Mucosa of stomach (tissue), 1 donor: Measurements from ENCODE around the gene KLHDC8A.
"Not testable (repeated sequence)": the region's sequence is repeated elsewhere in the genome, so short reads cannot be mapped to it uniquely, and the experiment has no call there.

Source experiments
- H3K27me3 ChIP-seq: one replicate; pipeline ENCODE4 v1.7.0; 2013; ENCODE audit warnings: mild to moderate bottlenecking, low read length; ENCODE audit not compliant: control insufficient read depth, insufficient read depth
- H3K36me3 ChIP-seq: one replicate; pipeline ENCODE4 v1.7.0; 2013; ENCODE audit warnings: low read length; ENCODE audit not compliant: control insufficient read depth, insufficient read depth
- H3K4me1 ChIP-seq: one replicate; pipeline ENCODE4 v1.7.0; 2013; ENCODE audit warnings: mild to moderate bottlenecking, low read length; ENCODE audit not compliant: control insufficient read depth, insufficient read depth
- H3K4me3 ChIP-seq: one replicate; pipeline ENCODE4 v1.7.0; 2013; ENCODE audit warnings: low read length
- H3K9ac ChIP-seq: one replicate; pipeline ENCODE4 v1.7.0; 2013; ENCODE audit warnings: mild to moderate bottlenecking, low read length, moderate library complexity
- H3K9me3 ChIP-seq: one replicate; pipeline ENCODE4 v1.7.0; 2013; ENCODE audit warnings: mild to moderate bottlenecking, low read length, moderate library complexity; ENCODE audit not compliant: control insufficient read depth
- donor health status: Pancreatic carcinoma.

The KLHDC8A gene, protein sequence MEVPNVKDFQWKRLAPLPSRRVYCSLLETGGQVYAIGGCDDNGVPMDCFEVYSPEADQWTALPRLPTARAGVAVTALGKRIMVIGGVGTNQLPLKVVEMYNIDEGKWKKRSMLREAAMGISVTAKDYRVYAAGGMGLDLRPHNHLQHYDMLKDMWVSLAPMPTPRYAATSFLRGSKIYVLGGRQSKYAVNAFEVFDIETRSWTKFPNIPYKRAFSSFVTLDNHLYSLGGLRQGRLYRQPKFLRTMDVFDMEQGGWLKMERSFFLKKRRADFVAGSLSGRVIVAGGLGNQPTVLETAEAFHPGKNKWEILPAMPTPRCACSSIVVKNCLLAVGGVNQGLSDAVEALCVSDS

GRCh38 chr1:205356440-205357139 is at the start of gene KLHDC8A:
KLHDC8A (minus strand) TSS chr1:205356922; CDS start chr1:205343604, 13,318 bp downstream.
- no peaks in the 10 kb centered on the region for H3K9me3 ChIP-seq
- no peak within 1 kb of the TSS for H3K4me3 ChIP-seq
- H3K9ac ChIP-seq: no peak within 1 kb of the TSS

GRCh38 chr1:205406252-205406651 is 49.5 kb upstream of the KLHDC8A start:
- not testable (repeated sequence) for H3K9me3 ChIP-seq, H3K27me3 ChIP-seq, H3K4me3 ChIP-seq, H3K9ac ChIP-seq, H3K36me3 ChIP-seq, H3K4me1 ChIP-seq

More at GRCh38 chr1:205356440-205357139, at the start of gene KLHDC8A:
- H3K4me1 ChIP-seq: peaks cover 39% of the 10 kb centered on the region
- no peaks in the 10 kb centered on the region for H3K27me3 ChIP-seq
- no peaks in the 10 kb centered on the region for H3K36me3 ChIP-seq

DNA sequence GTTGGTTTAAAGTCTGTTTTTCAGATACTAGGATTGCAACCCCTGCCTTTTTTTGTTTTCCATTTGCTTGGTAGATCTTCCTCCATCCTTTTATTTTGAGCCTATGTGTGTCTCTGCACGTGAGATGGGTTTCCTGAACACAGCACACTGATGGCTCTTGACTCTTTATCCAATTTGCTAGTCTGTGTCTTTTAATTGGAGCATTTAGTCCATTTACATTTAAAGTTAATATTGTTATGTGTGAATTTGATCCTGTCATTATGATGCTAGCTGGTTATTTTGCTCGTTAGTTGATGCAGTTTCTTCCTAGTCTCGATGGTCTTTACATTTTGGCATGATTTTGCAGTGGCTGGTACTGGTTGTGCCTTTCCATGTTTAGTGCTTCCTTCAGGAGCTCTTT is 47.8 kb upstream of the KLHDC8A start:
- H3K27me3 ChIP-seq, H3K9me3 ChIP-seq, H3K4me3 ChIP-seq, H3K36me3 ChIP-seq, H3K9ac ChIP-seq, H3K4me1 ChIP-seq: not testable (repeated sequence)

DNA sequence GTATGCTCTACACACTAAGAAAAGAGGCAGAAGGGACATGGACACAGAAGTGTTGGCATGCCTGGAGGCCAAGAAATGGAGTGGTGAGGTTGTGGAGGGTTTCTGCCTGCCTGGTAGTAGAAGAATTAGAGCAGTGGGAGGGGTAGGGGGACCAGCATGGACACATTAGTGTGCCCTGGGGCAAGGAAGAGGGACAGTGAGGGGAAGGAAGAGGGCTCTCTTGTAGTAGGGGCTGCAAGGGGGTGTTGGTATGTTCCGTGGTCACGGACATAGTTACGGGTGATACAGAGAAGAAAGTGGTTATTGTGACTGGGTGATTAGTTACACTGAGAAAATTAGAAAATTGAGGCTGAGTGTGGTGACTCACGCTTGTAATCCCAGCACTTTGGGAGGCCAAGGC is 41.9 kb upstream of the KLHDC8A start:
- Histone ChIP-seq H3K4me1 (no peaks in the 10 kb centered on the region), H3K4me3 (no peak overlapping the region), H3K27me3 (peaks cover 3% of the 10 kb centered on the region), H3K36me3 (no peaks in the 10 kb centered on the region), H3K9ac (no peak overlapping the region), H3K9me3 (no peaks in the 10 kb centered on the region)

DNA sequence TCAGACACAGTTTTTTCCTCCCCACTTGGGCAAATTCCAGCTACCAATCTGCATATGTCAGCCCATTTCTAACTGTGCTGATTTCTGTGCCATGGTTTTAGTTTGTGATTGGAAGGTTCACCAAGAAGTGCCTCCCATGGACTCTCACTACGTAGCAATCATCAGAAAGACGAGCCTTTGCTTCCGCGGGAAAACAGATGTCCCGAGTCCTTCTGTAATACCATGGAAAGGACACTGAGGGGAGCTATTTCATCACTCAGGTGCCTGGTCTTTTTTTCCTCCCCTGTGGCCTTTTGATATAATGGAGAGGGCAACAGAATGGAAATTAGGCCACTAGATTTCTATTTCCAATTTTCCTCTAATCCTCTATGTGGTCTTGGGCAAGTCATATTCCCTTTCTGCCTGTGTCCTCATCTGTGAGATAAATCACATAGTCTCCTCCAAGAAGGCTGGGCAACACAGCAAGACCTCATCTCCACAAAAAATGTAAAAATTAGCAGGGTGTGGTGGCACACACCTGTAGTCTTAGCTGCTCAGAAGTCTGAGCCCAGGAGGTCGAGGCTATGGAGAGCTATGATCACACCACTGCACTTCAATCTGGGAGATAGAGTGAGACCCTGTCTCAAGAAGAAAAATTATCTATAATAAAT is 40.4 kb upstream of the KLHDC8A start:
- no peaks in the 10 kb centered on the region for H3K9me3 ChIP-seq
- no peaks in the 10 kb centered on the region for H3K36me3 ChIP-seq
- no peak overlapping the region for H3K4me3 ChIP-seq
- no peaks in the 10 kb centered on the region for H3K4me1 ChIP-seq
- H3K27me3 ChIP-seq: peaks cover 3% of the 10 kb centered on the region
- H3K9ac ChIP-seq: no peak overlapping the region

DNA sequence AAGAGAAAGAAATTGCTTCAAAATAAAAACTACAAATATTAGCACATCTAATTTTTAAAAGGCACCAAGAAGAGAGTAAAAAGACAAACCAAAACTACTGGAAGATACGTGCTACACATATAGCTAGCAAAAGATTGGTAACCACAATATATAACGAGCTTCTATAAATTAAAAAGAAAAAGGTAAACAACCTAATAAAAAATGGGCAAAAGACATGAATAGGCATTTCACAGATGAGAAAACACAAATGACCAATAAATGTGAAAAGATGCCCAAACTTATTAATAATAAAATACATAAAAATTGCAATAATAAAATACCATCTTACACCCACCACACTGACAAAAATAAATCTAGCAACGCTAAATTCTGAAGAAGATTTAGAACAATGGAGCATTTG is 38.9 kb upstream of the KLHDC8A start:
- Histone ChIP-seq H3K27me3 (peaks cover 3% of the 10 kb centered on the region), H3K4me3 (no peak overlapping the region), H3K9ac (no peak overlapping the region), H3K9me3 (no peaks in the 10 kb centered on the region), H3K4me1 (no peaks in the 10 kb centered on the region), H3K36me3 (no peaks in the 10 kb centered on the region)

- no peaks in the 10 kb centered on the region for H3K9me3 ChIP-seq
- peaks cover 3% of the 10 kb centered on the region for H3K27me3 ChIP-seq
- H3K4me1 ChIP-seq: no peaks in the 10 kb centered on the region
- H3K36me3 ChIP-seq: no peaks in the 10 kb centered on the region
- no peak overlapping the region for H3K4me3 ChIP-seq
- no peak overlapping the region for H3K9ac ChIP-seq
Measured at GRCh38 chr1:205392650-205393049, 35.9 kb upstream of the KLHDC8A start.

GRCh38 chr1:205391386-205391785 is 34.7 kb upstream of the KLHDC8A start:
- no peak overlapping the region for H3K9ac ChIP-seq
- H3K36me3 ChIP-seq: no peaks in the 10 kb centered on the region
- H3K9me3 ChIP-seq: no peaks in the 10 kb centered on the region
- H3K4me1 ChIP-seq: no peaks in the 10 kb centered on the region
- H3K4me3 ChIP-seq: no peak overlapping the region
- H3K27me3 ChIP-seq: peaks cover 3% of the 10 kb centered on the region

GRCh38 chr1:205387845-205388244 is 31.1 kb upstream of the KLHDC8A start:
- no peak overlapping the region for H3K4me3 ChIP-seq
- no peak overlapping the region for H3K9ac ChIP-seq
- H3K36me3 ChIP-seq: no peaks in the 10 kb centered on the region
- no peaks in the 10 kb centered on the region for H3K27me3 ChIP-seq
- H3K9me3 ChIP-seq: no peaks in the 10 kb centered on the region
- no peaks in the 10 kb centered on the region for H3K4me1 ChIP-seq

DNA sequence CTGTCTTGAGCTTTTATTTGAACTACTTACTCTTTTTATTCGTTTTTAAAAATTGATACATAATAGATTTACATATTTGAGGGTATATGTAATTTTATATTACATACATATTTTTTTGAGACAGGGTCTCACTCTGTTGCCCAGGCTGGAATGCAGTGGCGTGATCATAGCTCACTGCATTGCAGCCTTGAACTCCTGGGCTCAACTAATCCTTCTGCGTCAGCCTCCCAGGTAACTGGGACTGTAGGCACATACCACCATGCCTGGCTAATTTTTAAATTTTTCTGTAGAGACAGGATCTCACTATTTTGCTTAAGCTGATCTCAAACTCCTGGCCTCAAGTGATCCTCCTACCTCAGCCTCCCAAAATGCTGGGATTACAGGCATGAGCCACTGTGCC is 26.3 kb upstream of the KLHDC8A start:
- H3K4me1 ChIP-seq, H3K9ac ChIP-seq, H3K27me3 ChIP-seq, H3K4me3 ChIP-seq, H3K36me3 ChIP-seq, H3K9me3 ChIP-seq: not testable (repeated sequence)

DNA sequence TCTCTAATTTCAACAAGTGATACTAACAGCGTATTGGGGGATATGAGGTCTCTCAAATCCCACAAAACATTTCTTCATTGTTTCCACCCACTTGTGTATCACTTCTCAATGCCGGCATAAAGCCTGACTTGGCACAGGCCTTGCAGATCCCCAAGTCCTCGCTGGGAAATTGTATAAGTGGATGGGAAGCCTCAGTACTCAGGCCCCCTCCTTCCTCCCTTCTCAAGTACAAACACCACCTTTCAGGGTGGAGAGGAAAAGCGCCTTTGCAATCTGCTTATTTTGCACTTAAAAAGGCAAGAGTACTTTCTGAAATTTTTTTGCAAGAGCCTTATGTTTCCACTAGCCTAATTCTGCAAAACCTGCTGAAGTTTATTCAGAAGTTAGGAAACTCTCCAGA is 25.8 kb upstream of the KLHDC8A start:
- Histone ChIP-seq H3K36me3 (no peaks in the 10 kb centered on the region), H3K9me3 (no peaks in the 10 kb centered on the region), H3K27me3 (no peaks in the 10 kb centered on the region), H3K4me3 (no peak overlapping the region), H3K4me1 (no peaks in the 10 kb centered on the region), H3K9ac (no peak overlapping the region)

DNA sequence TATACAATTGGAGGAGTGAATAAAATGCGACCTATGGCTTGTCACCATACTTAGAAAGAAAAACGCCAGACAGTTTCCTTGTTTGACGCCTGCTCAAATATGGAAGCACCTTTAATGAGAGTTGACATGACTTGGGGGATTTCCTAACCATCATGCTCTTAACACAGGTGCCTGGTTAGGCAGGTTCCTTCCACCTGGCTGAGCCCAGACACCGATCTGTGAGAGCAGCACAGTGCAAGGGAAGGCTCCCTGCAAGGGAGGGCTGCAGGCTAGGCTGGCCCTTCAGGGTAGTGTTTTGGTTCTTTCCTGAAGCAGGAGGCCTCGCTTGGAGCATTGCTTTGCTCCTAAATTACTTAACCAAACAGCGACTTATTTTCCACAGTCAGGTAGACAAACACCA is 24.6 kb upstream of the KLHDC8A start:
- H3K9ac ChIP-seq: no peak overlapping the region
- no peaks in the 10 kb centered on the region for H3K36me3 ChIP-seq
- H3K4me3 ChIP-seq: no peak overlapping the region
- peaks cover 2% of the 10 kb centered on the region for H3K4me1 ChIP-seq
- H3K9me3 ChIP-seq: no peaks in the 10 kb centered on the region
- H3K27me3 ChIP-seq: no peaks in the 10 kb centered on the region
